HG03469 (cell line): ENCODE results near the gene REXO5.

Experiments used
- ATAC-seq: cut with Tn5 transposase; IDR thresholded peaks from one replicate; pipeline ENCODE4 v1.9.1; 2021; ENCODE audit warnings: mild to moderate bottlenecking, moderate library complexity, moderate number of reproducible peaks; ENCODE audit not compliant: unreplicated experiment

The REXO5 gene

DNA sequence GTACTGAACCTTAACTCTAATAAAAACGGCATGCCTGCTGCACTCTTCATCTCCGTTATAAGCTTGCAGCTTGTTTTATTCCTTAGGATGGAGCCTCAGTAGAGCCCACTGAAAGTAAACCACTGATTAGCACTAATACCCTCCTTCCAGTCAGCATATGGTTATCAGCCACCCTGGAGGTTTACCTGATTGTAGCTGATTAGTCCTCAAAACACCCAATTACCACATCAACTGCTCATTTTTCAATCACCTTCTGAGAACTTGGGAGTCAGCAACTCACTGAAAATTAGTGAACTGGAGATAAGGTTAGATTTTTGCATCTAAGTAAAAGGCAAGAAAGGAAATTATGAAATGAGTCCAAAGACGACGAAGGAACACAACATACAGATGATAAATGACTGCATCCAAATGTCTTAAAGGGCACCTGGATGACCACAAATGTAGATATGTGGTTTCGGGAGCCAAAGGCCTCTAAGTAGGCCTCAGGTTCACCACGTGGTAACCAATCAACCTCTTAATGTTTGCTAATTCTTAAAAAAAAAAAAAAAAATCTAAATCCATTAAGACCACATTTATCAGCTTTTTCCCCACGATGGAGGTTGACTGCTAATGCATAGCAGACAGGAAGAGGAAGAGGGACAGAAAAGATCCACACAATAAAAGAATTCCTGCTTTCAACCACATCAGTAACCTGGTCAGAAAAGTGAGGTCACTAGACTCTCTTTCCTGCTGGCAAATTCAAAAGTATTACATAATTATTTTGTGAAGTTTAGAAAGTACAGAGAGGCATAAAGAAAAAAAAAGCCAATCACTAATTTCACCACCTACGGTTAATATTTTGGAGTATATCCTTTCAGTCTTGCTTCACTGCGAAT, 65.9 kb downstream of the REXO5 start:
- no peak for ATAC-seq

- ATAC-seq = no peak
Observed at GRCh38 chr16:20873331-20873730, 67.0 kb downstream of the REXO5 start.

- ATAC-seq = no peak
Observed at GRCh38 chr16:20874088-20874581, 67.8 kb downstream of the REXO5 start.

DNA sequence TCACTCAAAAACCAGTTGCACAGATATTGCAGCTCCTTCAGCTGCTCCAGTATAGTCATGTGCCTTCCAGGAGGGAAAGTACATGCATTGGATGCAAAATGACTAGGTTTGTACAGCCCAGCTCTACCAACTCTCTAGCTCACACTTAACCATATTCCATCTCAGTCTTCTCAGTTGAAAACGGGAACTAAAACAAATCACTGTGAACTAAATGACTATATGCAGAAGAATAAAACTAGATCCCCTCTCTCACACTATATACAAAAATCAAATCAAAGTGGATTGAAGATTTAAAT, 69.0 kb downstream of the REXO5 start:
- ATAC-seq = no peak

- ATAC-seq = no peak
Observed at GRCh38 chr16:20878682-20879147, 72.4 kb downstream of the REXO5 start.

DNA sequence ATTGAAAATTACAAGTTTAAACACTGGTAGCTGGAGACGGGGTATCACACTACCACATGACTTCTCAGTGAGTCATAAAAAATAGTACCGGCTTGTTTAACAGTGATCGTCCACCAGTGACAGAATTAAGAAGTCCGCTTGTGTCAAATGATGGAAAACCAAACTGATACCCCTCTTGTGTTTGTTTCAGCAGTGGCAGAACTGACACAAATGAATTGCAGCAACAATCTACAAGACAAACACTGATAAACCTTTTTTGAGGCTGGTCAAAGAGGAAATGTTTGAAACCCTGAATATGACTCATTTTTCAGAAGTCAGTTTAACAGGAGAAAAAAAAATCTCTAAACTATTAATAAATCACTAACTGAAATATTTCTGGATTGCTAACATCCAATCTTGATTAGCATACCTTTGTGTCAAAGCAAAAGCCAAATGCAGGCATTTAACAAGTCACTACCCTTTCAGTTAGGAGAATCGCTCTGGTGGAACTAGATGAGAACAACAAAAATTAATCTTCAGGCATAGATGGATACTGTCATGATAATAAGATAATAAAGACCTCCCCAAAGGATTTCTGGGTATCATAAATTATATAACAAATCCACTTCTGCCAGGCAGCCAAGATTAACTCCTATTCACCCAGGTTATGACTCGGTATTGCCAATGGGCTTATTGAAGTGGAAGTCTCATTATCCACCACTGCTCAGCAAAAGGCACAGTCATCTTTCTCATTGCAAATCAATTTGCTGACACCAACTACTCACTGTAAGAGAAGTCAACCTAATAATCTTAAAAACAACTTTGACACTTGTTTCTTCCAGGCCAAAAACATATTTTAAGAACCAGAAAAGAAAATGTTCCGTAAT, 73.1 kb downstream of the REXO5 start:
- no peak for ATAC-seq

GRCh38 chr16:20880867-20881502, 74.7 kb downstream of the REXO5 start:
- no peak for ATAC-seq

- no peak for ATAC-seq
Observed at GRCh38 chr16:20881503-20881878, 75.2 kb downstream of the REXO5 start.

DNA sequence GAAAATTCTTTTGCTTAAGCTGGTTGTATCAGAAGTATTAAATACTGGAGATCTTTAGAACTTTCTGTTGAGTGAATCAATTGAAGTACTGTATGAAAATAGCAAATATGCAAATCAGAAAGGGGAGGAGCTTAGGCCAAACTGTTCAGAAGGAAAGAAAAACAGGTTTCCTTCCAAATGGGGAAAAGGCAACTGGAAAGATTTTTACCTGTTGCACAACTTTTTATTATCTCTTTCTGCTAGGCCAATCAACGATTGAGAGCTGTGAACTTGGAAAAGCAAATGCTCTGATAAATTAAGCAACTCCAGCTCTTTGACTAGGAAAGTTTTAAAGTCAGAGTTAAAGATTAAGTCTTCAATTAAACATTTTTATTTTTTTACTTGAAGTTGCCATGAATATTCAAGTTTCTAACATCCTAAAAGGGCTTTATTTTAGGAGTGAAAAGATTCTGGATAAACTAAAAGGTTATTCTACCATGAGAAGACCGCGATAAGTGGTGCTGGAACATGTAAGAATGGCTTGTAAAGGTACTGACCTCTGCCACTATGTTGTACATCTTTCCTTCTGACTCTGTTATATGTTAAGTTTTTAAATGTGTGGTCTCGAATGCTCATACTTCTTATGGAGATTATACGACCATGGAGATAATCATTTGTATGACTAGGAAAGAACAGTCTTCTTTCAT, 77.4 kb downstream of the REXO5 start:
- no peak for ATAC-seq

- no peak for ATAC-seq
Observed at GRCh38 chr16:20884240-20884556, 77.9 kb downstream of the REXO5 start.

GRCh38 chr16:20886320-20886719, 80.0 kb downstream of the REXO5 start:
- ATAC-seq = no peak

- ATAC-seq = no peak
Observed at GRCh38 chr16:20887207-20887606, 80.9 kb downstream of the REXO5 start.

GRCh38 chr16:20889625-20890275, 83.4 kb downstream of the REXO5 start:
- ATAC-seq = no peak

GRCh38 chr16:20894388-20894787, 88.1 kb downstream of the REXO5 start:
- ATAC-seq = no peak

- ATAC-seq = no peak
Observed at GRCh38 chr16:20897253-20897897, 91.0 kb downstream of the REXO5 start.

DNA sequence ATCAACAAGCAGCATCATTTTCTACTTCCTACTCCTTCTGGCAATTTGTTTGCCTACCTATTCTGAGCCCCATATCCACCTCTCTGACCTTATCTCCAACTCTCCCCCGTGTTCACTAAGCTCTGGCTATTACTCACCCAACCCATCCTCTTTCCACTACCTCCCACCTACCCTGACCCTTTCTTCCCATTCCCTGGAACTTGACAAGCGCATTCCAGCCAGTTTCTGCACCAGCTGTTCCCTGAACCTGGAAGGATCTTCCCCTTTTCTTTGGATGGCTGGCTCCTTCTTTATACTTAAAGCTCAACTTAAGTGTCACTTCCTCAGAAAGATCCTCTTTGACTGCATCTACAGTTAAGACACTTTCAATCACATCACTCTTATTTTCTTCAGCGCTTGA, 91.6 kb downstream of the REXO5 start:
- ATAC-seq = no peak

DNA sequence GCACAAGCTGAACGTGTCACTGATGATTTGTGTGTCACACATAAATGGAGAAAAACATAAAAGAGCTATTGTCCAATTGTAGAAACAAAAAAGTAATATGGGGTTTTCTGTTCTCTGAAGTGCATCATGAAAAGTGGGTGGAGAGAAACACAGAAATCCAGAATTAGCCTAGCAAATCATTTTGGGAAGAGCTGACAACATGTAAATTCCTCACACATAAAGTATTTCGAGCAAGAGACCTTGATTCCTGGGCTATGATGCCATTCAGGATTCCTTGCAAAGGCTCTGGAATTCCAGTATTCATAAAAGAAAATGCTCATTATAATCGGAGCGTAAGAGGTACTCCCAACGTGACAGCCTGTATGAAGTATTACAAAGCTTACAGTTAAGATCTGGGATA, 92.7 kb downstream of the REXO5 start:
- no peak for ATAC-seq
